Neuronal stem cell (in vitro differentiated cells): ENCODE data around the gene PROSER2.
A peak's percentile ranks its signal among the peaks of the same experiment; 100 is the strongest.

Source experiments
- DNase-seq: peaks from one replicate; pipeline ENCODE4 v3.0.0-alpha.2; 2013; ENCODE audit warnings: low spot score
- H2AFZ ChIP-seq: one replicate; pipeline ENCODE4 v1.6.1; 2013; ENCODE audit warnings: mild to moderate bottlenecking, low read length, inconsistent platforms
- H2AK5ac ChIP-seq: 2 replicates; pipeline ENCODE4 v1.6.1; 2013; ENCODE audit warnings: low read depth, mild to moderate bottlenecking, inconsistent platforms, low read length, moderate library complexity, mixed read lengths
- H2BK120ac ChIP-seq: 2 replicates; pipeline ENCODE4 v1.6.1; 2013; ENCODE audit warnings: low read depth, mild to moderate bottlenecking, inconsistent platforms, low read length, moderate library complexity, mixed read lengths
- H2BK12ac ChIP-seq: one replicate; pipeline ENCODE4 v1.6.1; 2013; ENCODE audit warnings: low read length, inconsistent platforms
- H2BK15ac ChIP-seq: 2 replicates; pipeline ENCODE4 v1.6.1; 2013; ENCODE audit warnings: mild to moderate bottlenecking, low read length, inconsistent platforms, mixed read lengths
- H2BK5ac ChIP-seq: one replicate; pipeline ENCODE4 v1.6.1; 2013; ENCODE audit warnings: inconsistent platforms, mild to moderate bottlenecking, low read length, moderate library complexity
- H3K14ac ChIP-seq: one replicate; pipeline ENCODE4 v1.6.1; 2013; ENCODE audit warnings: low read length, inconsistent platforms
- H3K18ac ChIP-seq: 2 replicates; pipeline ENCODE4 v1.6.1; 2013; ENCODE audit warnings: low read length, inconsistent platforms
- H3K23ac ChIP-seq: 2 replicates; pipeline ENCODE4 v1.6.1; 2013; ENCODE audit warnings: low read depth, mild to moderate bottlenecking, mixed read lengths, low read length, inconsistent platforms; ENCODE audit not compliant: poor library complexity
- H3K27ac ChIP-seq: replicated peaks from 3 replicates; pipeline ENCODE4 v1.5.1; 2013; ENCODE audit warnings: low read length, inconsistent platforms
- H3K27me3 ChIP-seq, 3 experiments: 2 replicates each; pipeline ENCODE4 v1.6.1; 2013; ENCODE audit warnings: low read length in 3 of 3, mild to moderate bottlenecking in 2 of 3, inconsistent platforms in 1 of 3, low read depth in 1 of 3, mixed read lengths in 1 of 3, moderate library complexity in 1 of 3; ENCODE audit not compliant: control insufficient read depth in 3 of 3, insufficient read depth in 3 of 3
- H3K36me3 ChIP-seq, 2 donors: replicated peaks in 1 of 2; 2 replicates each; pipeline ENCODE4 v1.6.1; 2013; ENCODE audit warnings: low read length in 2 of 2; ENCODE audit not compliant: control insufficient read depth in 2 of 2, insufficient read depth in 2 of 2
- H3K4ac ChIP-seq: 2 replicates; pipeline ENCODE4 v1.6.1; 2013; ENCODE audit warnings: inconsistent platforms, mild to moderate bottlenecking, low read length, moderate library complexity
- H3K4me1 ChIP-seq, 2 donors: 1 replicate in 1 of 2; 2 replicates in 1 of 2; pipeline ENCODE4 v1.6.1; 2013; ENCODE audit warnings: low read length in 2 of 2, low read depth in 1 of 2; ENCODE audit not compliant: control insufficient read depth in 2 of 2, insufficient read depth in 1 of 2
- H3K4me2 ChIP-seq: one replicate; pipeline ENCODE4 v1.6.1; 2013; ENCODE audit warnings: mild to moderate bottlenecking, low read length, inconsistent platforms; ENCODE audit not compliant: insufficient read depth, poor library complexity, severe bottlenecking
- H3K4me3 ChIP-seq, 2 donors: 2 replicates each; pipeline ENCODE4 v1.5.1; 2013; ENCODE audit warnings: low read length in 2 of 2, mild to moderate bottlenecking in 2 of 2, inconsistent platforms in 1 of 2, moderate library complexity in 1 of 2
- H3K79me1 ChIP-seq: one replicate; pipeline ENCODE4 v1.6.1; 2013; ENCODE audit warnings: low read depth, mild to moderate bottlenecking, inconsistent platforms, low read length, moderate library complexity
- H3K9ac ChIP-seq: one replicate; pipeline ENCODE4 v1.6.1; 2013; ENCODE audit warnings: mild to moderate bottlenecking, low read depth, low read length, inconsistent platforms; ENCODE audit not compliant: poor library complexity
- H3K9me3 ChIP-seq, 2 donors: replicated peaks in 1 of 2; 2 replicates each; pipeline versions ENCODE3 to v1.6.1; 2013; ENCODE audit warnings: low read length in 2 of 2, mild to moderate bottlenecking in 2 of 2, inconsistent platforms in 1 of 2, low read depth in 1 of 2, mixed read lengths in 1 of 2, moderate library complexity in 1 of 2; ENCODE audit not compliant: control insufficient read depth in 2 of 2, insufficient read depth in 1 of 2
- H4K8ac ChIP-seq: one replicate; pipeline ENCODE4 v1.6.1; 2013; ENCODE audit warnings: low read depth, mild to moderate bottlenecking, inconsistent platforms, low read length, moderate library complexity
- H4K91ac ChIP-seq: one replicate; pipeline ENCODE4 v1.6.1; 2013; ENCODE audit warnings: low read length, low read depth, mild to moderate bottlenecking, inconsistent platforms; ENCODE audit not compliant: poor library complexity
- WGBS, 2 donors: extraction: QIAGEN DNeasy Blood & Tissue Kit; methylation state at CpG; one replicate each; pipeline ENCODE4 v1.1.7; 2013; ENCODE audit warnings: missing lambda C conversion rate in 2 of 2, mixed read lengths in 1 of 2; ENCODE audit not compliant: insufficient read length in 2 of 2, insufficient replicate concordance in 1 of 2; ENCODE audit errors: extremely low coverage in 2 of 2; 5-methylcytosine and 5-hydroxymethylcytosine counted together

The PROSER2 gene

GRCh38 chr10:11869219-11869618 lies 46.1 kb downstream of the PROSER2 start:
- no peak overlapping the region for H3K23ac ChIP-seq
- no peak overlapping the region for H4K8ac ChIP-seq
- no peak overlapping the region for H3K27ac ChIP-seq
- no peak overlapping the region for H3K4me3 ChIP-seq
- no peak overlapping the region for H3K14ac ChIP-seq
- WGBS, 2 donors, result no CpG with 5 or more reads among the region's 12 CpGs
- H3K4ac ChIP-seq, result no peak overlapping the region
- no peaks in the 10 kb centered on the region for H3K79me1 ChIP-seq
- peak overlapping the region; percentile 16 for H2BK12ac ChIP-seq
- no peak for DNase-seq
- peak overlapping the region; percentile 60 for H2AK5ac ChIP-seq
- H4K91ac ChIP-seq, result no peak overlapping the region
- no peak overlapping the region for H2AFZ ChIP-seq
- H2BK120ac ChIP-seq, result no peak overlapping the region
- peaks cover 0 to 2% (median 0%) of the 10 kb centered on the region in 3 experiments for H3K27me3 ChIP-seq
- H3K36me3 ChIP-seq, result no peaks in the 10 kb centered on the region
- no peak overlapping the region for H3K4me2 ChIP-seq
- H3K9me3 ChIP-seq, result no peaks in the 10 kb centered on the region
- H3K9ac ChIP-seq, result no peak overlapping the region
- H3K4me1 ChIP-seq, result peaks cover 4 to 5% of the 10 kb centered on the region in 2 donors
- no peak overlapping the region for H2BK5ac ChIP-seq
- peak overlapping the region; percentile 19 for H3K18ac ChIP-seq
- no peak overlapping the region for H2BK15ac ChIP-seq

GRCh38 chr10:11869743-11870460 lies 46.7 kb downstream of the PROSER2 start:
- peak overlapping the region; percentile 60 for H2AK5ac ChIP-seq
- H3K9ac ChIP-seq, result no peak overlapping the region
- H3K4me3 ChIP-seq, result no peak overlapping the region
- no peak overlapping the region for H4K91ac ChIP-seq
- H3K18ac ChIP-seq, result peak overlapping the region; percentile 88
- H3K79me1 ChIP-seq, result no peaks in the 10 kb centered on the region
- H3K27ac ChIP-seq, result no peak overlapping the region
- no CpG with 5 or more reads among the region's 78 CpGs for WGBS, 2 donors
- H3K27me3 ChIP-seq, result peaks cover 0 to 2% (median 0%) of the 10 kb centered on the region in 3 experiments
- DNase-seq, result no peak
- no peak overlapping the region for H2BK12ac ChIP-seq
- no peak overlapping the region for H2AFZ ChIP-seq
- no peak overlapping the region for H3K4me2 ChIP-seq
- H4K8ac ChIP-seq, result no peak overlapping the region
- peaks cover 4 to 8% of the 10 kb centered on the region in 2 donors for H3K4me1 ChIP-seq
- no peak overlapping the region for H3K4ac ChIP-seq
- H2BK5ac ChIP-seq, result no peak overlapping the region
- H3K9me3 ChIP-seq, result no peaks in the 10 kb centered on the region
- H3K23ac ChIP-seq, result no peak overlapping the region
- no peak overlapping the region for H2BK15ac ChIP-seq
- no peak overlapping the region for H3K14ac ChIP-seq
- no peaks in the 10 kb centered on the region for H3K36me3 ChIP-seq
- no peak overlapping the region for H2BK120ac ChIP-seq

- no CpG with 5 or more reads among the region's 8 CpGs for WGBS, 2 donors
- H3K14ac ChIP-seq, result no peak overlapping the region
Observed at GRCh38 chr10:11870461-11870780, 47.3 kb downstream of the PROSER2 start.

GRCh38 chr10:11870900-11871400 lies 47.8 kb downstream of the PROSER2 start:
- Histone ChIP-seq H2BK5ac (no peak overlapping the region), H3K4me1 (peaks cover 13 to 19% of the 10 kb centered on the region in 2 donors), H2BK12ac (no peak overlapping the region), H4K91ac (no peak overlapping the region), H3K14ac (no peak overlapping the region), H2BK15ac (no peak overlapping the region), H3K36me3 (no peaks in the 10 kb centered on the region), H3K4me3 (no peak overlapping the region), H4K8ac (no peak overlapping the region), H3K4ac (no peak overlapping the region), H3K4me2 (no peak overlapping the region), H2AK5ac (no peak overlapping the region), H3K27ac (no peak overlapping the region), H3K23ac (no peak overlapping the region), H3K18ac (no peak overlapping the region), H3K9ac (no peak overlapping the region), H3K9me3 (no peaks in the 10 kb centered on the region), H3K79me1 (no peaks in the 10 kb centered on the region), H2BK120ac (no peak overlapping the region), H2AFZ (no peak overlapping the region), H3K27me3 (peaks cover 0 to 2% (median 0%) of the 10 kb centered on the region in 3 experiments)
- DNase-seq, result no peak
- WGBS, 2 donors, result no CpG with 5 or more reads among the region's 7 CpGs

More at GRCh38 chr10:11870461-11870780, 47.3 kb downstream of the PROSER2 start:
- no peak overlapping the region for H3K4me2 ChIP-seq
- H3K27ac ChIP-seq, result no peak overlapping the region
- no peak overlapping the region for H3K9ac ChIP-seq
- H2BK5ac ChIP-seq, result no peak overlapping the region
- no peak overlapping the region for H3K4ac ChIP-seq
- H3K27me3 ChIP-seq, result peaks cover 0 to 2% (median 0%) of the 10 kb centered on the region in 3 experiments
- H2AK5ac ChIP-seq, result peak overlapping the region; percentile 48
- no peak overlapping the region for H2BK12ac ChIP-seq
- H3K18ac ChIP-seq, result peak overlapping the region; percentile 88
- no peak overlapping the region for H3K4me3 ChIP-seq
- H3K79me1 ChIP-seq, result no peaks in the 10 kb centered on the region
- no peak overlapping the region for H2BK15ac ChIP-seq
- H4K91ac ChIP-seq, result no peak overlapping the region
- no peak for DNase-seq
- no peaks in the 10 kb centered on the region for H3K9me3 ChIP-seq
- no peak overlapping the region for H3K23ac ChIP-seq
- no peak overlapping the region for H2BK120ac ChIP-seq
- H4K8ac ChIP-seq, result no peak overlapping the region
- H2AFZ ChIP-seq, result no peak overlapping the region
- peaks cover 8 to 14% of the 10 kb centered on the region in 2 donors for H3K4me1 ChIP-seq
- H3K36me3 ChIP-seq, result no peaks in the 10 kb centered on the region
